ENCODE measurements around the gene EMC8.

EMC8 gene

GRCh38 chr16:85793662-85794298 lies 5.6 kb downstream of the EMC8 start:
- no peak for DNase-seq (ENCODE audit: low read depth, low spot score)
- H3K27ac ChIP-seq = no peak overlapping the region

DNA sequence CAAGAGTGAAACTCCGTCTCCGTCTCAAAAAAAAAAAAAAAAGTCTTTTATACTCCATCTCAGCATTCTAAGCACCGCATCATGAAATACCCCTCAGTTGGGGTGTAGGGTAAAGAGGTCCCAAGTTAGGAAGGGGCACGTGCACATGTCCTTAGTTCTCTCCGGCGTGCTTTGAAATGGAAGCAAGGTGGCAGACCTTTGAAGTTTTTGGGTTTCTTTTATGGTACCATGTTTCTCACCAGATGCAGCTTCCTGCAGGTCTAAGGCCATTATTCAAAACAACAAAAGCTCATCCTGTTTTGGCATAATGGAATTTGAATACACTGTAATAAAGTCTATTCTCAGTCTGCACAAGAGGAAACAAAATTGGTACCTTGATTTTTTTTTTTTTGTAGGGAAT lies 9.6 kb downstream of the EMC8 start:
- H3K27ac ChIP-seq = no peak overlapping the region
- no peak for DNase-seq (ENCODE audit: low read depth, low spot score)

GRCh38 chr16:85788819-85789218 lies 10.5 kb downstream of the EMC8 start:
- H3K27ac ChIP-seq = no peak overlapping the region
- DNase-seq (ENCODE audit: low read depth, low spot score) = no peak

DNA sequence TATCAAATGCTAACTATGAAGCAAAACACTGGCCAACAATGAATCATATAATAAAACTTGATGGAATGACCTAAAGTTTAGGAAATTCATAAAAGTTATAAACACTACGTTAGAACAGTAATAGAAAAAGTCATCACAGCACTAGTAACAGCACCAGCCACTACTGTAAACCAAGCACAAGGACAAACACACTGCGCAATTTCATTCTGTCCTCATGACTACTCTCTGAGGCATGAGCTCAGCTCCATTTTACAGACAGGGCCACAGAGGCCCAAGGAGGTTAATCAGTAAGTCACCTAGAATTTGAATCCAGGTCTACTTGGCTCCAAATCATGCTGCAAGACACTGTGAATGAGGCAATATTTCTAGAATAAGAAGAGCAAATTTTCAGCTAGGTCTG lies 13.4 kb downstream of the EMC8 start:
- no peak for DNase-seq (ENCODE audit: low read depth, low spot score)
- H3K27ac ChIP-seq = no peak overlapping the region

GRCh38 chr16:85784813-85785212 lies 14.5 kb downstream of the EMC8 start:
- no peak overlapping the region for H3K27ac ChIP-seq
- DNase-seq (ENCODE audit: low read depth, low spot score) = no peak

GRCh38 chr16:85783441-85783840 lies 15.9 kb downstream of the EMC8 start:
- DNase-seq (ENCODE audit: low read depth, low spot score) = no peak
- H3K27ac ChIP-seq = no peak overlapping the region

DNA sequence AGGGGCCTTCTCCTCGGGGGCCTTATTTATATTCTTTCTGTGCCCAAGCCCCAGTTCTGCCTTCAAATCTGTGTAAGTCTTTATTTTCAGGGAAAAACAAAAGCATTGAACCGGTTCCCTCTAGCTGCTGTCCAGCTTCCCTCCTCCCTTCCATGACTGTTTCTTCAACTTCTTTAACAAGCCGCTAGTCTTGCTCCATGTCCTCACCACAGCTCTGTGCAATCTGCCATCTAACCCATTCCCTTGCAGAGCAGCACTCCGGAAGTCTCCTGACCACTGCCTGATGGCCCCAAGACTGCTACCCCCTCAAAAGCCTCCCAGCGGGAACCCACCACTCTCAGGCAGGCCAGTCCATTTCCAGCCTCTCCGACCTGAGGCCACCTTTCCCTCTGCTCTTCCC lies 16.9 kb downstream of the EMC8 start:
- no peak overlapping the region for H3K27ac ChIP-seq
- no peak for DNase-seq (ENCODE audit: low read depth, low spot score)

DNA sequence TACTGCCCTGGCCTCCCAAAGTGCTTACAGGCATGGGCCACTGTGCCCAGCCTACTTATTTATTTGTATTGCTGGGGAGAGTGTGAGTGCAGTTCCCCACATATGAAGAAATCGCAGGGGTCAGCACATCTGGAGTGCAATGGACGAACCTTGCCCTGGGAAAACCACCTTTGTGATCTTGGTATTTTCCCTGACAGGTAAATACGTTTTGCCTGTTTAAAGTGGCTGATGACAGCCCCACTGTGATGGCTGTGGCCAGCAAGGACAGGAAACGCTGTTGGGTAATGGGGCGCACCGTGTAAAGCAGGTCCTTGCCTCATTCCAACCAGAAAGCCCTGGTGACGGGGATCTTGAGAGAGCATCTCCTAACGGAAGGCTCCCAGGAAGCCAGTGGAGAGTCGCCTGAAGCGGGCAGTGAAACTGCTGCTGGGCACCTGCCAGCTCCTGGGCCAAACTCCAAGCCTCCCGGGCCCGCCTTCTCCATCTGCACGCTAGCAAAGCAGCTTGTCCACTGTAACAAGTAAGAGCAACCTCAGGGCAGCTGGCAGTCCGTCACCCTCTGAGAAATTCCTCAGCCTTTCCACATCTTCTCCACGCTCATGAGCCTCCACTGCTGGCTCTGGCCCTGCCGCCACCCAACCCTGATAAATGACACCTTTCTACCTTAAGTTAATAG lies 17.5 kb downstream of the EMC8 start:
- no peak for DNase-seq (ENCODE audit: low read depth, low spot score)
- H3K27ac ChIP-seq = no peak overlapping the region

- H3K27ac ChIP-seq = no peak overlapping the region
- no peak for DNase-seq (ENCODE audit: low read depth, low spot score)
Observed at GRCh38 chr16:85781156-85781555, 18.2 kb downstream of the EMC8 start.

DNA sequence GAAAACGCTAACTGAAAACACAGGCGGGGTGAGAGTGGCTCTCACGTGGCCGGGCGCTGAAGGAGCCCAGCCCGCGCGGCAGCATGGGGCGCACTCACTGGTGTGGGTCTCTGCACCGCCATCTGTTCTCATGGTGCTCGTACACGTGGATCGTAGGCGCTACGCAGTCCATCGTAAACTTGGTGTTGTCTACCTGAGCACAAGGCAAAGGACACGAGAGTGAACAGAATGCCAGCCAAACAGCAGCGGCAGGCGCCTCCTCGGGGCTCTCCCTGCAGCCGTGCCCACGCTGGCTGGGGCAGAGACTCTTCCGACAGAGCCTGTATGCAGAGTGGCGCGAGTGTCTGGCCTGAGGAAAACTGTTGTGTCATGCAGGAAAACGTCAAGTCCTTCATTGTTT lies 19.1 kb downstream of the EMC8 start:
- no peak overlapping the region for H3K27ac ChIP-seq
- DNase-seq (ENCODE audit: low read depth, low spot score) = no peak

- no peak for DNase-seq (ENCODE audit: low read depth, low spot score)
- H3K27ac ChIP-seq = no peak overlapping the region
Observed at GRCh38 chr16:85778873-85779272, 20.5 kb downstream of the EMC8 start.

DNA sequence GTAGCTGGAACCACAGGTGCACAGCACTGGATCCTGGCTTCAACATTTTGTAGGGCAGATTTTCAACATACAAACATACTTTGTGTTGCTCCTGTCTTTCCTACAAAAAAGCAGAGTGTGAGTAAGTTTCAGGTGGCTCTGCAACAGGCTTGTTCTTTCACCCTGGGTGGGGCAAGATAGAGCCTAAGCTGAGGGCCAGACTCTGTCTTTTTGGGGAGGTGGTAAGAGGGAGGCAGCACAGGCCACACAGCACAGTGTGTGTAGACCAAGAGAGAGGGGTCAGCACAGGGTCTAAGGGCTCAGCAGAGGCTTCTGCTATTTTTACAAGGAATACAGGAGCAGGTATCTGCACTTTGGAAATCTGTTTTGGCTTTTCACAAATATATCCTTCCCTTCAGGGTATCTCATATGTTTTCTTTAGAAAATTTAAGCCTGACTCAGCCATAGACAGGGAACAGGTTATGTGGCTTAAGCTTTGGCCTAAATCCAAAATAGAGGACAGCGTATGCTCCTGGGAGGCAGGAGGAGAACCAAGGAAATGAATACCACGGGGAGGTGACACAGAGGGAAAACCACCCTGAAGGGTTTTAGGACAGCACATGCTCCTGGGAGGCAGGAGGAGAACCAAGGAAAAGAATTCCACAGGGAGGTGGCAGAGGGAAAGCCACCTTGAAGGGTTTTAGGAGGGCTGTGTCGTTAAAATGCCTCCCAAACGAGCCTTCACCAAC lies 21.6 kb downstream of the EMC8 start:
- peak overlapping the region; percentile 53 for H3K27ac ChIP-seq
- DNase-seq (ENCODE audit: low read depth, low spot score) = no peak

GRCh38 chr16:85774811-85775210 lies 24.5 kb downstream of the EMC8 start:
- H3K27ac ChIP-seq = no peak overlapping the region
- DNase-seq (ENCODE audit: low read depth, low spot score) = no peak

- H3K27ac ChIP-seq = no peak overlapping the region
- DNase-seq (ENCODE audit: low read depth, low spot score) = no peak
Observed at GRCh38 chr16:85774136-85774535, 25.2 kb downstream of the EMC8 start.

GRCh38 chr16:85773044-85773443 lies 26.3 kb downstream of the EMC8 start:
- H3K27ac ChIP-seq = no peak overlapping the region
- no peak for DNase-seq (ENCODE audit: low read depth, low spot score)

DNA sequence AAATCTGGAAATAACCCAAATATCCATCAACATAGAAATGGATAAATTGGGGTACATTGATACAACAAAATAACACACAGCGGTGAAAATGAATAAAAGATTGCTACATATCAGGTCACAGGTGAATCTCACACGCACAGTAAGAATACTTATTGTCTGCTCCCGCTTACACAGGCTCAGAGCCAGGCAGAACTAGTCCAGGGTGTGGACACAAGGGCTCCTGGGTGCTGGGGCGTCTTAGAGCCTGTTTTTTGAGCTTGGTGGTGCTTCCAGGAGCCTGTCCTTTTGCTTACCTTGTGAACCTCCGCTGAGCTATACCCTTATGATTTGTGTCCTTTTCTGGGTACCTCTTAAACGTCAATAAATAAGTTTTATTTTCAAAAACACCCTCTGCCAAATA lies 28.6 kb downstream of the EMC8 start:
- DNase-seq (ENCODE audit: low read depth, low spot score) = no peak
- no peak overlapping the region for H3K27ac ChIP-seq

GRCh38 chr16:85768199-85768598 lies 31.1 kb downstream of the EMC8 start:
- no peak overlapping the region for H3K27ac ChIP-seq
- no peak for DNase-seq (ENCODE audit: low read depth, low spot score)

GRCh38 chr16:85767531-85767930 lies 31.8 kb downstream of the EMC8 start:
- no peak overlapping the region for H3K27ac ChIP-seq

DNA sequence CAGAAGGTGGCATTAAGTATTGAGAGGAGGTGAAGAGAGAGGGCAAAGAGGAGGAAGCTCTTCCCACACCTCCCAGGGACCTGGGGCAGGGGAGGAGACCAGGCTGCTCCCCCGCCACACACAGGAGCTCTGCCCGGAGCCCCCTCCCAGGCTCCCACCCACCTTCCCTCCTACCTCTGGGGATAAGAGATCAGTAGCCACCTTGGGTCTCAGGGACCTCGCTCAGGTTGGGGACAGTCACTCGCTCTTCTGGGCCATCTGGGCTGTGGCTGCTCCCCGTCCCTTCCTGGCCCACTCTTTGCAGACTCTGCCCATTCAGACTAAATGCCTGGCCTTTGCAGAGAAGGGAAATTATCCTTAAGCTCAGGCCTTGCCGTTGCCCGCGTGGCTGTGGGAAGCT lies 33.6 kb downstream of the EMC8 start:
- no peak for DNase-seq (ENCODE audit: low read depth, low spot score)
- no peak overlapping the region for H3K27ac ChIP-seq

More at GRCh38 chr16:85767531-85767930, 31.8 kb downstream of the EMC8 start:
- DNase-seq (ENCODE audit: low read depth, low spot score) = no peak

DNA sequence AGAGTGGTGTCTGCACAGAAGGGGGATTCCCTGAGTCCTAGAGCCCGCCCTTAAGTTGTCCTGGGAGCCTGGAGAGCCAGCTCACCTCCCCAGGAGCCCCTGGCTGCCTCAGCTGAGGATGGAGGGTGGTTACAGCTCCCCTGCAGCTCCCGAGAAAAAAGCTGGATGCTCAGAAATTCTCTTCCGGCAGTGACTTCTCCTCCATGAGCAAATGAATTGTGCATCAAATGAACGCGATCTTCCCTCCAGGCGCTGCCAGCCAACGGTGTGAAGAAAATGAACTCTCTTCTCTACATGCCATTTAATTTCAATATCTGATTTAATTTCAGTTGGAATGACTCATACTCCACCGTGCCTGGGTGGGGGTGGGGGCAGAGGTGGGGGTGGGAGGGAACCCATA lies 34.1 kb downstream of the EMC8 start:
- H3K27ac ChIP-seq = no peak overlapping the region
- DNase-seq (ENCODE audit: low read depth, low spot score) = no peak

DNA sequence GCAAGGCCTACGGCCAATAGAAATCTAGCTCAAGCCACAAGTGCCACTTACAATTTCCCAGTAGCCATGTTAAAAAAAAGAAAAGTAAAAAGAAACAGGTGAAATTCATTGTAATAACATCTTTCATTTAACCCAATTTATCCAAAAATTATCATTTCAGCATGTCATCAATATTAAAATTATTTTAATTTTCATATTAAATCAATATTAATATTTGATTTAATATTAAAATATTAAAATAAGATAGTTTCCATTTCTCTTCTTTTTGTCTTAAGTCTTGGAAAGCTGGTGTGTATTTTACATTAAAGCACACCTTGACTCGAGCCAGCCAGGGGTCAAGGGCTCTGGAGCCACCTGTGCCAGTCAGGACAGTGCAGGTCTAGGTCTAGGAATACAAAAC lies 35.7 kb downstream of the EMC8 start:
- no peak for DNase-seq (ENCODE audit: low read depth, low spot score)
- H3K27ac ChIP-seq = no peak overlapping the region

DNA sequence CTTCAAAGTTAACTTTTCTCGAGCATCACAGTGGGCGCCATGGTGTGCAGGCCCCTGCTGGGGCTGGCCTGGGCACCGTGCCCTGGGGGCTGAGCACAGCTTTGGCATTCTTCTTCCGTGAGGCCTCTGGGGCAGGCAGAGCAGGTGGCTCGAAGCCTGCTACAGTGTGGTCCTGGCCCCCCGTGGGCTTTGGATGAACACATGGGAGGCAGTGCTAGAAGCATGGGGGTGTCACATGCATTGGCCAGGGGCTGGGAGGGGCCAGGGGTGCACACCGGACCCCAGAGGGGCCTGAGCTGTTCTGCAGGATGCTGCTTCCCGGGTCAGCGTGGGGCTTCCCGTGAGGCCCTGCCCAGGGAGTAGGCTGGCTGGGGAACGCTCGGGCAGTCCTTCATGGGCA lies 36.4 kb downstream of the EMC8 start:
- H3K27ac ChIP-seq = no peak overlapping the region
- no peak for DNase-seq (ENCODE audit: low read depth, low spot score)
